Common myeloid progenitor, CD34-positive (primary cell): ENCODE results near the gene CTXND1.

Experiments used
- CTCF ChIA-PET: fragments of 350-600 bp; sonication (Branson Sonifier 250); formaldehyde crosslinking; loops from one replicate; lab custom pipeline; 2021; ENCODE audit warnings: antibody characterized with exemption; lab: Charles Lee
- POLR2A ChIA-PET: fragments of 350-600 bp; sonication (Branson Sonifier 250); formaldehyde crosslinking; loops from one replicate; lab custom pipeline; 2021; ENCODE audit warnings: antibody characterized with exemption; lab: Charles Lee
- DNase-seq, 3 donors: peaks; one replicate each; pipeline versions ENCODE4 v3.0.0 to v3.0.0-alpha.2; 2013
- H3K27ac ChIP-seq, 2 experiments: 1 replicate in 1 of 2; 2 replicates in 1 of 2; pipeline ENCODE4 v1.7.0; 2013; ENCODE audit warnings: inconsistent platforms in 2 of 2, low read length in 2 of 2, mild to moderate bottlenecking in 2 of 2, low read depth in 1 of 2, moderate library complexity in 1 of 2; ENCODE audit not compliant: severe bottlenecking in 2 of 2, insufficient read depth in 1 of 2, poor library complexity in 1 of 2
- H3K27me3 ChIP-seq, 5 experiments: replicated peaks in 2 of 5; 1 replicate in 3 of 5; 2 replicates in 2 of 5; pipeline versions ENCODE4 v1.6.1 to v1.7.0; 2013; ENCODE audit warnings: low read length in 4 of 5, mild to moderate bottlenecking in 2 of 5, moderate library complexity in 2 of 5, inconsistent platforms in 1 of 5; ENCODE audit not compliant: insufficient read depth in 5 of 5, control insufficient read depth in 4 of 5
- H3K36me3 ChIP-seq, 4 experiments: 1 replicate in 2 of 4; 2 replicates in 2 of 4; pipeline versions ENCODE4 v1.6.1 to v1.7.0; 2013; ENCODE audit warnings: low read length in 3 of 4, control low read depth in 1 of 4, mild to moderate bottlenecking in 1 of 4; ENCODE audit not compliant: control insufficient read depth in 4 of 4, insufficient read depth in 4 of 4
- H3K4me1 ChIP-seq, 4 experiments: 1 replicate in 3 of 4; 2 replicates in 1 of 4; pipeline versions ENCODE4 v1.6.1 to v1.7.1; 2013; ENCODE audit warnings: low read length in 3 of 4, mild to moderate bottlenecking in 3 of 4, control low read depth in 1 of 4, inconsistent platforms in 1 of 4, moderate library complexity in 1 of 4; ENCODE audit not compliant: control insufficient read depth in 4 of 4, insufficient read depth in 4 of 4; ENCODE audit errors: control extremely low read depth in 1 of 4
- H3K4me3 ChIP-seq, 7 experiments: 1 replicate in 4 of 7; 2 replicates in 3 of 7; pipeline versions ENCODE4 v1.5.1 to v1.7.0; 2013; ENCODE audit warnings: mild to moderate bottlenecking in 7 of 7, low read length in 6 of 7, moderate library complexity in 6 of 7, inconsistent platforms in 2 of 7, low read depth in 2 of 7, control low read depth in 1 of 7; ENCODE audit not compliant: insufficient read depth in 4 of 7, control insufficient read depth in 1 of 7; ENCODE audit errors: extremely low read depth in 1 of 7
- H3K9me3 ChIP-seq, 5 experiments: 1 replicate in 4 of 5; 2 replicates in 1 of 5; pipeline versions ENCODE4 v1.6.1 to v1.7.1; 2013; ENCODE audit warnings: low read length in 4 of 5, mild to moderate bottlenecking in 2 of 5, inconsistent platforms in 1 of 5, low read depth in 1 of 5, moderate library complexity in 1 of 5; ENCODE audit not compliant: control insufficient read depth in 4 of 5, insufficient read depth in 2 of 5; ENCODE audit errors: control extremely low read depth in 1 of 5
- WGBS: methylation state at CpG from one replicate; pipeline ENCODE4 v1.1.5; 2013; ENCODE audit not compliant: insufficient coverage; 5-methylcytosine and 5-hydroxymethylcytosine counted together

Gene CTXND1

DNA sequence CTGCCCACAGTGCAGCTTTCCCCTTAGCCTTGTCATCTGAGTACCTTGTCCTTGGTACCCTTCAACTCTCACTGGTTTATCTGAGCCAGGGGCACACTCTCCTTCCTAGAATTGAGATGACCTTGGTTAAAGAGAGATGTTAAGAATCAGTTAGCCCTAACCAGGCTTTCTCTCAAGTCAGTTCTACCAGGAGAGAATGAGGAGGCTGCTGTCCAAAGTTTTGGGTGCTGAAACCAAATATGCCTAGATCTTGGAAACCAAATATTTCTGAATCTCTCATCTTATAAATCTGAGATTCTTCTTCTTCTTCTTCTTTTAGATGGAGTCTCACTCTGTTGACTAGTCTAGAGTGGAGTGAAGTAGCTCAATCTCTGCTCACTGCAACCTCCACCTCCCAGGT, 12.0 kb upstream of the CTXND1 start:
- DNase-seq = peak in 2 of 3 donors; percentile 36 to 45
- peaks cover 2 to 66% (median 10%) of the 10 kb centered on the region in 5 experiments for H3K27me3 ChIP-seq
- no peak overlapping the region for H3K4me3 ChIP-seq
- H3K36me3 ChIP-seq = no peaks in the 10 kb centered on the region
- no peaks in the 10 kb centered on the region for H3K4me1 ChIP-seq
- POLR2A ChIA-PET = no interaction called here
- H3K9me3 ChIP-seq = peaks cover 0 to 5% (median 2%) of the 10 kb centered on the region in 5 experiments
- CTCF ChIA-PET = no interaction called here
- no peak overlapping the region for H3K27ac ChIP-seq

DNA sequence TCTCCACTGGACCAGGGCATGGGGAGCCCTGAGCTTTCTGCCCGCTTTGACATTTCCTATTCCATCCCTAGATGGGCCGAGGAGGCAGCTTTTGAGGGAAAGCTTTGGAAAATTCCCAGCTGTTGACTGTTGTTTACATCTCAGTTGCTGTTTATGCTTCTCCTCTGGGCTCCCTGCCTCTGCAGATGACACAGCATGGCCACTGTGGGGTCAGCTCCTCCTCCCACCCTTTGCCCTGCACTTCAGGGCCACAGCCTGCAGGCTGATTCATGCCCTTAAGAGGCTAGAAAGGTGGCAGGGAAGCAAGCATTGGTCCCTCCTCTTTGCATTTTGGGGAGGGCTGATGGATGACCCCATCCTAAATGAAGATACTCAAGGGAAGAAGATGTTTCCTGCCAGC, 8.5 kb upstream of the CTXND1 start:
- DNase-seq = no peak
- no peaks in the 10 kb centered on the region for H3K4me1 ChIP-seq
- no peaks in the 10 kb centered on the region for H3K36me3 ChIP-seq
- POLR2A ChIA-PET = no interaction called here
- H3K27me3 ChIP-seq = peaks cover 9 to 74% (median 14%) of the 10 kb centered on the region in 5 experiments
- H3K4me3 ChIP-seq = no peak overlapping the region
- H3K9me3 ChIP-seq = peaks cover 0 to 5% (median 1%) of the 10 kb centered on the region in 5 experiments
- H3K27ac ChIP-seq = no peak overlapping the region
- 83% methylated on average over 2 of the region's 2 CpGs for WGBS
- CTCF ChIA-PET = no interaction called here

DNA sequence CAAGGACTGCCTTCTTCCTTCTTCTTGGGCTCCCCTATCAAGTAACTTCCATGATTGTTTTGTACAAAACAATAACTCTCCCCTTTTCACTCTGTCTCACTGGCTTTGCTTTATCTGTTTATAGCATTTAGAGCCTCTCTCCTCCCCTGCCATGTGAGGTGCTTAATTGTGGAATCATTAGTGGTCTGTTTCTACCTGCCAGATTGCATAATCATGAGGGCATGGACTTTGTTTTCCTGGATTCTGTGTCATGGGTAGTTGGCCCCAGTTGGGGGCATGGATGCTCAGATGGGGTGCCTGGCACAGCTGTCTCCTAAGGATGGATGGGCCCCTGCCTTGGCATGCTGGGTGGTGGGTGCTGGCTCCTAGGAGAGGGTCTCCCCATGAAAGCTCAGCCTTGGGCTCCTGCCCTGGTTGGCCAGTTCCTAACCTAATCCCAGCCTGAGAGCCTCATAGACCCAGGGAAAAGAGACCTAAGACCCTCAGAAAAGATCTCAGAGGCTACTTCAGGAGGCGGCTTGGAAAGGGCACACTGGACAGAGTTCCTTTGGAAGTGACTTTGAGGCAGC, 8.0 kb upstream of the CTXND1 start:
- ChIA-PET POLR2A (no interaction called here), CTCF (no interaction called here)
- no peak overlapping the region for H3K4me3 ChIP-seq
- peaks cover 11 to 75% (median 17%) of the 10 kb centered on the region in 5 experiments for H3K27me3 ChIP-seq
- no peaks in the 10 kb centered on the region for H3K36me3 ChIP-seq
- H3K27ac ChIP-seq = no peak overlapping the region
- no peak for DNase-seq
- WGBS = 100% methylated on average over 1 of the region's 1 CpG
- peaks cover 0 to 5% (median 1%) of the 10 kb centered on the region in 5 experiments for H3K9me3 ChIP-seq
- H3K4me1 ChIP-seq = no peaks in the 10 kb centered on the region

- Histone ChIP-seq H3K4me3 (peak overlapping the region; percentile 26 to 63 (median 52)), H3K9me3 (no peaks in the 10 kb centered on the region), H3K27me3 (peaks cover 24 to 84% (median 41%) of the 10 kb centered on the region in 5 experiments), H3K4me1 (peaks cover 0 to 12% (median 10%) of the 10 kb centered on the region in 4 experiments), H3K27ac (no peak overlapping the region), H3K36me3 (no peaks in the 10 kb centered on the region)
- peak in 1 of 3 donors; percentile 22 for DNase-seq
- WGBS = 1% methylated on average over 71 of the region's 79 CpGs
- ChIA-PET POLR2A (no interaction called here), CTCF (no interaction called here)
Measured at GRCh38 chr15:80251428-80252120, 439 bp downstream of the CTXND1 start.

DNA sequence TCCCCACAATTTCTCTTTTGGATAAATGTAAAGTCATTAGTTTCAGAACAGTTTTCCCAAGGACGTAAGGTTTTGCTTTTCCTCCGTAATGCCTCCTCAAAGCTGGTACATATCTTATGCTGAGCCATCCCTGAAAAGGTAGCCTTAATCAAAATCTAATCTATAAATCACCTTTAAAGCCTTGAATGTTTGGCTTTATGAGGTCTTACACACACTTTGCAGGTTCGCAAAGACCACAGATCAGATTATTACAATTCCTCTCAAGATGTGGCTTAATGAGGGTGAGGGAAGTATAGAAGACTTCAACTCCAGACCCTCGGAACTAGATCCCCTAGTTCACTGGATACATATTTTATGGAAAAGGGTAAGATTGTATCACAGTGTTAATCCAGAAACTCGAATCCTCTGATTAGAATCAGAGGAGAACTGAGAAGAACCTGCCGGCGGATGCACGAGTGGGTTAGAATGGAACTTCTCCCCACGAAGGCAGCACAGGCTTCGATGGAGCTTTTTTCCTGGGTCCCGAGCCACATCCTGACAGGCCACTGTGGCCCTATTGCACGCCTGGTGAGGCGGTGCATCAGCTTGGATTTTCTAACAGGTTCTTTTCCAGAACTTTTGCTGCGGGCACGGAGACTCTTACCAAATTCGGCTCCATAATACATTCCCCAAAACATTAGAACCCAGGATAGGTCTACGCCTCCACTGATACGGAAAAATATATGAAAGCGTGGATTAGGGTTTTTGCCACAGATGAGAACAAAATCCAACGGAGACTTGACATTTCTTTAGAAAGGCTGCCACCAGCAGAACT, 1.2 kb downstream of the CTXND1 start:
- no peaks in the 10 kb centered on the region for H3K36me3 ChIP-seq
- peaks cover 0 to 12% (median 10%) of the 10 kb centered on the region in 4 experiments for H3K4me1 ChIP-seq
- H3K27me3 ChIP-seq = peaks cover 24 to 84% (median 44%) of the 10 kb centered on the region in 5 experiments
- H3K27ac ChIP-seq = no peak overlapping the region
- H3K9me3 ChIP-seq = no peaks in the 10 kb centered on the region
- peak overlapping the region in 1 of 7 experiments; percentile 63 for H3K4me3 ChIP-seq
- POLR2A ChIA-PET = no interaction called here
- CTCF ChIA-PET = no interaction called here
- WGBS = 65% methylated on average over 18 of the region's 20 CpGs
- DNase-seq = no peak

DNA sequence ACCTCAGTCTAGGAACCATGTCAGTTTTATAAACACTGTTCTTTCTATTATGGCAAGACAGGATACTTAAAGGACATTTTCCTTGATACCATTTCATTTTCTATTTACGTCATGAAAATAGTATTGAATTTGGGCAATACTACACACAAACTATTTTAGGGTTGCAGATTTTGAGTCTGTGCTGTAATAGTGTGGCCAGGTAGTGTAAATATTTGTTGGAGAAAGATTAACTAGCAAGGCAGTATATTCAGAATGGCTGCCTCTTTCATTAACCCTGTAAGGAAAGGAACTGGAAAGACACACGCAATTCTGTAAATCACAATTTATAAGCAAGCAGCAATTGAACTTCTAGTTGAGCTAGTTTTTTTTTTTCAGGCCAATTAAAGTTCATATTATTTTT, 2.0 kb downstream of the CTXND1 start:
- Histone ChIP-seq H3K27me3 (peaks cover 21 to 82% (median 42%) of the 10 kb centered on the region in 5 experiments), H3K9me3 (no peaks in the 10 kb centered on the region), H3K4me3 (no peak overlapping the region), H3K27ac (no peak overlapping the region), H3K4me1 (peaks cover 0 to 12% (median 10%) of the 10 kb centered on the region in 4 experiments), H3K36me3 (no peaks in the 10 kb centered on the region)
- no peak for DNase-seq
- WGBS = no CpG with 5 or more reads among the region's 2 CpGs
- ChIA-PET POLR2A (no interaction called here), CTCF (no interaction called here)

GRCh38 chr15:80247320-80247719, 4.7 kb downstream of the CTXND1 start:
- Histone ChIP-seq H3K27me3 (peaks cover 15 to 58% (median 29%) of the 10 kb centered on the region in 5 experiments), H3K27ac (no peak overlapping the region), H3K4me1 (peaks cover 0 to 19% (median 17%) of the 10 kb centered on the region in 4 experiments), H3K4me3 (no peak overlapping the region), H3K36me3 (no peaks in the 10 kb centered on the region), H3K9me3 (no peaks in the 10 kb centered on the region)
- ChIA-PET CTCF (no interaction called here), POLR2A (no interaction called here)
- DNase-seq = no peak
- no CpG with 5 or more reads among the region's 1 CpG for WGBS
